OCI-LY7 (cell line): ENCODE measurements around the gene TRDN. TPM values are rescaled to one million over a fixed set of nuclear protein-coding genes. Genes with fewer than 3 reads are reported as not detected.

Experiments
- BruUV-seq: library from RNA; stranded (reverse); fragments of 400-500 nt; replicated peaks from 2 replicates; lab custom pipeline; 2021; lab: Mats Ljungman, UMichigan
- CTCF ChIA-PET: fragments of 300-600 bp; sonication (Branson Sonifier 250); formaldehyde crosslinking; loops from one replicate; lab custom pipeline; 2022; ENCODE audit warnings: antibody characterized with exemption; ENCODE audit not compliant: unreplicated experiment; lab: Charles Lee
- POLR2A ChIA-PET: fragments of 300-600 bp; sonication (Branson Sonifier 250); formaldehyde crosslinking; loops from one replicate; lab custom pipeline; 2022; ENCODE audit warnings: antibody characterized with exemption; lab: Charles Lee
- DNase-seq: peaks from one replicate; pipeline ENCODE4 v3.0.0-alpha.2; 2015; ENCODE audit warnings: low spot score
- H2AFZ ChIP-seq: fragments of 200-600 bp; sonication (generic), shearing (Covaris generic); 2 replicates; pipeline ENCODE4 v1.6.1; 2014; ENCODE audit warnings: mild to moderate bottlenecking, antibody characterized with exemption, low read length, moderate library complexity
- H3K27ac ChIP-seq: fragments of 200-600 bp; sonication (generic); 2 replicates; pipeline ENCODE4 v1.5.1; 2014; ENCODE audit warnings: mixed run types, low read depth, mild to moderate bottlenecking, moderate library complexity, low read length, inconsistent platforms; ENCODE audit not compliant: poor library complexity, severe bottlenecking
- H3K36me3 ChIP-seq: fragments of 200-600 bp; sonication (generic); 2 replicates; pipeline ENCODE4 v1.6.1; 2014; ENCODE audit warnings: mild to moderate bottlenecking, antibody characterized with exemption, low read length, moderate library complexity, mixed read lengths; ENCODE audit not compliant: insufficient read depth
- H3K4me1 ChIP-seq: fragments of 200-600 bp; sonication (generic); 2 replicates; pipeline ENCODE4 v1.5.1; 2014; ENCODE audit warnings: mild to moderate bottlenecking, low read length; ENCODE audit not compliant: insufficient read depth, poor library complexity, severe bottlenecking
- H3K4me2 ChIP-seq: fragments of 200-600 bp; sonication (generic); 2 replicates; pipeline ENCODE4 v1.6.1; 2014; ENCODE audit warnings: mild to moderate bottlenecking, low read length
- H3K4me3 ChIP-seq: fragments of 200-600 bp; sonication (generic); 2 replicates; pipeline ENCODE4 v1.5.1; 2014; ENCODE audit warnings: mild to moderate bottlenecking, low read depth, low read length; ENCODE audit not compliant: poor library complexity, severe bottlenecking
- H3K79me2 ChIP-seq: fragments of 200-600 bp; sonication (generic); 2 replicates; pipeline ENCODE4 v1.6.1; 2016; ENCODE audit warnings: low read depth, mild to moderate bottlenecking, low read length, moderate library complexity, mixed read lengths; ENCODE audit not compliant: insufficient read depth
- H3K9me2 ChIP-seq: fragments of 200-600 bp; sonication (generic); 2 replicates; pipeline ENCODE4 v1.6.1; 2016; ENCODE audit warnings: mild to moderate bottlenecking, low read length, mixed read lengths; ENCODE audit not compliant: insufficient read depth
- H3K9me3 ChIP-seq: fragments of 200-600 bp; sonication (generic); 2 replicates; pipeline ENCODE4 v1.6.1; 2014; ENCODE audit warnings: mild to moderate bottlenecking, mixed run types, low read length, mixed read lengths
- H4K20me1 ChIP-seq: fragments of 200-600 bp; sonication (generic); 2 replicates; pipeline ENCODE4 v1.6.1; 2014; ENCODE audit warnings: mild to moderate bottlenecking, antibody characterized with exemption, low read length, moderate library complexity, mixed read lengths; ENCODE audit not compliant: insufficient read depth
- CTCF ChIP-seq: fragments of 200-600 bp; sonication (generic); conservative IDR thresholded peaks from 2 replicates; pipeline ENCODE4 v1.5.1; 2014; ENCODE audit warnings: mild to moderate bottlenecking, antibody characterized with exemption, low read length, moderate library complexity, mixed read lengths
- EZH2phosphoT487 ChIP-seq: fragments of 200-600 bp; sonication (generic); IDR thresholded peaks from 2 replicates; pipeline ENCODE4 v1.6.1; 2018; ENCODE audit warnings: low read depth, borderline replicate concordance, mild to moderate bottlenecking, mixed run types, antibody characterized with exemption, low read length, moderate library complexity, mixed read lengths
- intact Hi-C: fragments of 100-400 bp; cut with micrococcal nuclease; formaldehyde crosslinking; loops from one replicate; pipeline ENCODE4 v1.10.0; 2022; ENCODE audit not compliant: unreplicated experiment
- total RNA-seq, 2 experiments: library from RNA; depleted of rRNA in 1 of 2; stranded (reverse); fragments of >200 nt in 1 of 2; shearing (Covaris generic) in 1 of 2; gene quantifications; 2 replicates each; pipeline ENCODE4 v1.2.3, GENCODE V29; 2014 to 2022

The TRDN gene
- total RNA-seq, 2 experiments from 2014 or later = not detected

GRCh38 chr6:123635144-123635543, 1.6 kb downstream of the TRDN start:
- POLR2A ChIA-PET = no interaction called here
- no peaks in the 10 kb centered on the region for H3K9me3 ChIP-seq
- no peaks in the 10 kb centered on the region for H4K20me1 ChIP-seq
- H3K27ac ChIP-seq = no peak overlapping the region
- H2AFZ ChIP-seq = no peak overlapping the region
- CTCF ChIA-PET = no interaction called here
- H3K36me3 ChIP-seq = no peaks in the 10 kb centered on the region
- no peaks in the 10 kb centered on the region for H3K9me2 ChIP-seq
- DNase-seq = no peak
- H3K4me2 ChIP-seq = no peak overlapping the region
- H3K4me1 ChIP-seq = no peaks in the 10 kb centered on the region
- BruUV-seq = no TSS peak
- no peak overlapping the region for H3K4me3 ChIP-seq
- TF ChIP-seq CTCF = no peak
- no peak for TF ChIP-seq EZH2phosphoT487
- intact Hi-C loops = no loop called here
- no peaks in the 10 kb centered on the region for H3K79me2 ChIP-seq

- TF ChIP-seq EZH2phosphoT487 (no peak), CTCF (no peak)
- H3K79me2 ChIP-seq = no peaks in the 10 kb centered on the region
- no peak for DNase-seq
- no peaks in the 10 kb centered on the region for H3K9me2 ChIP-seq
- no peak overlapping the region for H3K4me2 ChIP-seq
- H3K4me1 ChIP-seq = no peaks in the 10 kb centered on the region
- no peak overlapping the region for H2AFZ ChIP-seq
- intact Hi-C loops = no loop called here
- no peaks in the 10 kb centered on the region for H3K9me3 ChIP-seq
- H4K20me1 ChIP-seq = no peaks in the 10 kb centered on the region
- H3K4me3 ChIP-seq = no peak overlapping the region
- ChIA-PET POLR2A (interaction anchor here (0.6 to 1.0 kb wide), 3 partner anchors 9 to 114 kb away, joined by 3 to 6 read pairs (median 4); no protein-coding TSS in a partner anchor), CTCF (no interaction called here)
- H3K27ac ChIP-seq = no peak overlapping the region
- no TSS peak for BruUV-seq
- H3K36me3 ChIP-seq = no peaks in the 10 kb centered on the region
These were observed 4.1 kb downstream of the TRDN start for GRCh38 chr6:123632641-123633040.

- no peak overlapping the region for H3K4me3 ChIP-seq
- no peak overlapping the region for H2AFZ ChIP-seq
- no peak overlapping the region for H3K27ac ChIP-seq
- no peak overlapping the region for H3K4me2 ChIP-seq
- H3K4me1 ChIP-seq = no peaks in the 10 kb centered on the region
- no peaks in the 10 kb centered on the region for H3K36me3 ChIP-seq
- no peak for DNase-seq
- CTCF ChIA-PET = no interaction called here
- TF ChIP-seq CTCF = no peak
- TF ChIP-seq EZH2phosphoT487 = no peak
- no peaks in the 10 kb centered on the region for H3K9me2 ChIP-seq
- H4K20me1 ChIP-seq = no peaks in the 10 kb centered on the region
- H3K9me3 ChIP-seq = no peaks in the 10 kb centered on the region
- no peaks in the 10 kb centered on the region for H3K79me2 ChIP-seq
- BruUV-seq = no TSS peak
- POLR2A ChIA-PET = no interaction called here
- intact Hi-C loops = no loop called here
These were observed 7.3 kb downstream of the TRDN start for GRCh38 chr6:123629258-123629941.
